GM23338 (cell line): ENCODE data around the gene NAALADL2.

Experiments
- CREB1 ChIP-seq: fragments of 250-450 bp; sonication (Bioruptor Pico); IDR thresholded peaks from 2 replicates; pipeline ENCODE4 v1.5.0; 2020; ENCODE audit warnings: low read depth, mild to moderate bottlenecking, moderate library complexity
- CTCF ChIP-seq, 2 experiments: fragments of 200-600 bp in 1 of 2; sonication (generic) in 1 of 2; conservative IDR thresholded peaks; 2 replicates each; pipeline versions ENCODE4 v1.5.1 to v1.6.1; 2016 to 2017; ENCODE audit warnings: antibody characterized with exemption in 2 of 2, low read depth in 2 of 2, mild to moderate bottlenecking in 2 of 2, moderate library complexity in 1 of 2
- ETS1 ChIP-seq: IDR thresholded peaks from 2 replicates; pipeline ENCODE4 v1.6.1; 2016; ENCODE audit warnings: antibody characterized with exemption
- EZH2 ChIP-seq: fragments of 200-600 bp; sonication (generic); IDR thresholded peaks from one replicate; pipeline ENCODE4 v1.8.0; 2017; ENCODE audit warnings: antibody characterized with exemption, mild to moderate bottlenecking, low read depth; ENCODE audit not compliant: unreplicated experiment
- EZH2phosphoT487 ChIP-seq: fragments of 200-600 bp; sonication (generic); IDR thresholded peaks from one replicate; pipeline ENCODE4 v1.8.1; 2018; ENCODE audit warnings: antibody characterized with exemption; ENCODE audit not compliant: unreplicated experiment
- JUNB ChIP-seq: IDR thresholded peaks from one replicate; pipeline ENCODE4 v1.6.1; 2016; ENCODE audit warnings: antibody characterized with exemption; ENCODE audit not compliant: unreplicated experiment
- NANOG ChIP-seq: IDR thresholded peaks from 2 replicates; pipeline ENCODE4 v1.6.1; 2016; ENCODE audit warnings: antibody characterized with exemption, borderline replicate concordance
- POLR2AphosphoS5 ChIP-seq: IDR thresholded peaks from 2 replicates; pipeline ENCODE4 v1.6.1; 2016; ENCODE audit warnings: antibody characterized with exemption, low read depth
- REST ChIP-seq: IDR thresholded peaks from one replicate; pipeline ENCODE4 v1.6.1; 2018; ENCODE audit warnings: antibody characterized with exemption; ENCODE audit not compliant: unreplicated experiment
- STAT1 ChIP-seq: IDR thresholded peaks from one replicate; pipeline ENCODE4 v1.6.1; 2016; ENCODE audit warnings: antibody characterized with exemption; ENCODE audit not compliant: unreplicated experiment
- ZNF114 ChIP-seq: fragments of 250-450 bp; sonication (Bioruptor Pico); IDR thresholded peaks from 2 replicates; pipeline ENCODE4 v1.5.0; 2020; ENCODE audit warnings: mild to moderate bottlenecking, moderate library complexity
- ZNF331 ChIP-seq: fragments of 250-450 bp; sonication (Bioruptor Pico); IDR thresholded peaks from 2 replicates; pipeline ENCODE4 v1.5.0; 2020; ENCODE audit warnings: low read depth, mild to moderate bottlenecking, moderate library complexity
- ZNF462 ChIP-seq: fragments of 250-450 bp; sonication (Bioruptor Pico); IDR thresholded peaks from 2 replicates; pipeline ENCODE4 v1.5.0; 2020; ENCODE audit warnings: mild to moderate bottlenecking, moderate library complexity

GRCh38 chr3:175287361-175287963, 428.3 kb downstream of the NAALADL2 start:
- no peak for TF ChIP-seq CTCF (conservative IDR thresholded peaks at IDR 0.05; ENCODE audit: low read depth in 2 of 2)
- no peak for TF ChIP-seq REST
- TF ChIP-seq POLR2AphosphoS5 = no peak
- no peak for TF ChIP-seq EZH2phosphoT487
- TF ChIP-seq EZH2 = no peak
- TF ChIP-seq JUNB = no peak
- no peak for TF ChIP-seq CREB1
- no peak for TF ChIP-seq ETS1
- no peak for TF ChIP-seq ZNF331 (CRISPR knock-in tag)
- no peak for TF ChIP-seq STAT1
- no peak for TF ChIP-seq ZNF114 (CRISPR knock-in tag)
- no peak for TF ChIP-seq NANOG
- TF ChIP-seq ZNF462 (CRISPR knock-in tag) = no peak
